Keratinocyte (primary cell): ENCODE results near the gene MCCD1. TPM values are rescaled to one million over a fixed set of nuclear protein-coding genes. Genes with fewer than 3 reads are reported as not detected.
A peak's percentile ranks its signal among the peaks of the same experiment; 100 is the strongest.

Experiments used
- DNase-seq: peaks from one replicate; pipeline ENCODE4 v3.0.0-alpha.2; 2011; ENCODE audit warnings: low read depth, missing footprints, low spot score
- FAIRE-seq: peaks from 2 replicates; lab custom pipeline; 2011; peaks lifted over from hg19 to GRCh38; lab: Jason Lieb, UNC
- H2AFZ ChIP-seq: 2 replicates; pipeline ENCODE4 v1.6.0; 2012; ENCODE audit warnings: low read length, control low read depth, inconsistent platforms; ENCODE audit not compliant: control insufficient read depth
- H3K27ac ChIP-seq: 2 replicates; pipeline ENCODE4 v1.5.1; 2011; ENCODE audit warnings: low read length; ENCODE audit not compliant: control insufficient read depth, insufficient read depth
- H3K27me3 ChIP-seq: 3 replicates; pipeline ENCODE4 v1.6.0; 2011; ENCODE audit warnings: low read length; ENCODE audit not compliant: control insufficient read depth, insufficient read depth; ENCODE audit errors: extremely low read depth
- H3K36me3 ChIP-seq, 2 experiments: 2 replicates in 1 of 2; 3 replicates in 1 of 2; pipeline ENCODE4 v1.5.1; 2011; ENCODE audit warnings: low read length in 2 of 2, mild to moderate bottlenecking in 1 of 2; ENCODE audit not compliant: control insufficient read depth in 2 of 2, insufficient read depth in 2 of 2; ENCODE audit errors: extremely low read depth in 1 of 2
- H3K4me1 ChIP-seq: 3 replicates; pipeline ENCODE4 v1.5.1; 2011; ENCODE audit warnings: low read length; ENCODE audit not compliant: control insufficient read depth, insufficient read depth; ENCODE audit errors: extremely low read depth
- H3K4me2 ChIP-seq: 3 replicates; pipeline ENCODE4 v1.6.0; 2011; ENCODE audit warnings: low read depth, low read length; ENCODE audit not compliant: control insufficient read depth, insufficient read depth; ENCODE audit errors: extremely low read depth
- H3K4me3 ChIP-seq, 3 experiments: fragments of 200-600 bp in 1 of 3; sonication (generic) in 1 of 3; 2 replicates in 2 of 3; 3 replicates in 1 of 3; pipeline ENCODE4 v1.5.1; 2011 to 2016; ENCODE audit warnings: low read length in 3 of 3, mild to moderate bottlenecking in 3 of 3, control low read depth in 2 of 3, inconsistent platforms in 1 of 3, low read depth in 1 of 3, mixed read lengths in 1 of 3, mixed run types in 1 of 3, moderate library complexity in 1 of 3; ENCODE audit not compliant: control insufficient read depth in 2 of 3, insufficient read depth in 2 of 3; ENCODE audit errors: extremely low read depth in 1 of 3
- H3K79me2 ChIP-seq: 2 replicates; pipeline ENCODE4 v1.6.0; 2012; ENCODE audit warnings: low read length; ENCODE audit not compliant: control insufficient read depth, insufficient read depth
- H3K9ac ChIP-seq: 3 replicates; pipeline ENCODE4 v1.6.0; 2011; ENCODE audit warnings: low read length; ENCODE audit not compliant: control insufficient read depth, insufficient read depth; ENCODE audit errors: extremely low read depth
- H3K9me1 ChIP-seq: 3 replicates; pipeline ENCODE4 v1.6.0; 2011; ENCODE audit warnings: low read length; ENCODE audit not compliant: control insufficient read depth, insufficient read depth; ENCODE audit errors: extremely low read depth
- H3K9me3 ChIP-seq: 2 replicates; pipeline ENCODE4 v1.5.1; 2012; ENCODE audit warnings: low read depth, low read length; ENCODE audit not compliant: control insufficient read depth
- H4K20me1 ChIP-seq: 3 replicates; pipeline ENCODE4 v1.6.0; 2011; ENCODE audit warnings: low read length; ENCODE audit not compliant: control insufficient read depth, insufficient read depth; ENCODE audit errors: extremely low read depth
- CTCF ChIP-seq, 3 experiments: IDR thresholded peaks in 1 of 3; conservative IDR thresholded peaks in 1 of 3; optimal IDR thresholded peaks in 1 of 3; 2 replicates in 2 of 3; 3 replicates in 1 of 3; pipeline versions ENCODE3 to v1.5.1; 2011; ENCODE audit warnings: low read length in 3 of 3, mild to moderate bottlenecking in 3 of 3, moderate library complexity in 2 of 3, control low read depth in 1 of 3, inconsistent platforms in 1 of 3; ENCODE audit not compliant: insufficient read depth in 2 of 3; ENCODE audit errors: extremely low read depth in 1 of 3
- EZH2 ChIP-seq: IDR thresholded peaks from one replicate; pipeline ENCODE4 v1.6.1; 2012; ENCODE audit warnings: inconsistent platforms, mild to moderate bottlenecking, low read length, moderate library complexity
- dilution Hi-C: fragments of 300-500 bp; cut with MboI; formaldehyde crosslinking; loops from one replicate; pipeline ENCODE4 v1.7.0; 2020; ENCODE audit warnings: low sequenced_read_pairs; ENCODE audit not compliant: extremely low pct_ligation_motif_present
- polyA plus RNA-seq, 5 experiments: library from polyadenylated mRNA; depleted of rRNA in 3 of 5; stranded (reverse) in 3 of 5; stranded (forward) in 1 of 5; unstranded in 1 of 5; fragments of >200 nt; gene quantifications; 1 replicate in 1 of 5; 2 replicates in 3 of 5; 3 replicates in 1 of 5; pipeline versions ENCODE4 v1.2.1 to v1.2.3, GENCODE V29; 2011 to 2012; ENCODE audit warnings: missing spikeins in 2 of 5, low read depth in 1 of 5, low replicate concordance in 1 of 5
- small RNA-seq, 3 experiments: library from RNA; depleted of rRNA; stranded (forward); fragments of <200 nt; gene quantifications; one replicate each; pipeline ENCODE3, GENCODE V24; 2012; ENCODE audit warnings: low read depth in 3 of 3, low replicate concordance in 1 of 3; ENCODE audit not compliant: insufficient read length in 3 of 3

MCCD1 gene
- polyA plus RNA-seq, 1 donor (not counting 4 experiments of a cell fraction or from before 2014, with no cell fraction given) = not detected

GRCh38 chr6:31579119-31579505 lies 50.4 kb downstream of the MCCD1 start:
- Histone ChIP-seq H3K9me1 (no peaks in the 10 kb centered on the region), H3K9ac (peak overlapping the region; percentile 5), H3K27me3 (no peaks in the 10 kb centered on the region), H3K27ac (peak overlapping the region; percentile 37), H3K79me2 (no peaks in the 10 kb centered on the region), H2AFZ (no peak overlapping the region), H3K4me2 (no peak overlapping the region), H3K4me3 (no peak overlapping the region), H3K36me3 (no peaks in the 10 kb centered on the region), H4K20me1 (no peaks in the 10 kb centered on the region), H3K9me3 (no peaks in the 10 kb centered on the region), H3K4me1 (peaks cover 23% of the 10 kb centered on the region)
- dilution Hi-C loops = no loop called here
- FAIRE-seq (no peak), DNase-seq (no peak)
- TF ChIP-seq CTCF (optimal IDR thresholded peaks at IDR 0.05 in 1 of 3, IDR thresholded peaks at IDR 0.05 in 1 of 3, conservative IDR thresholded peaks at IDR 0.05 in 1 of 3; ENCODE audit: extremely low read depth in 1 of 3, insufficient read depth in 2 of 3, low read length in 3 of 3) = no peak
- TF ChIP-seq EZH2 = no peak

Small RNAs within 50 kb of the gene (small RNA-seq; reads per million reads assigned to genes)
- gene AL663061.1 (0 reads per million in 3 experiments), gene RF00019 (0 reads per million in 3 experiments), gene SNORD117 (10.0 to 599 (median 576) reads per million in 3 experiments), gene SNORD84 (0 reads per million in 3 experiments)

Other genes starting within 250 kb of the MCCD1 start
- 265 to 656 TPM (median 312 TPM) in 3 replicates for gene HLA-B, start 171.8 kb upstream of the MCCD1 start, polyA plus RNA-seq
- 59.9 to 81.8 TPM (median 67.7 TPM) in 3 replicates for gene MICA, start 125.4 kb upstream of the MCCD1 start, polyA plus RNA-seq
- gene MICB, start 30.8 kb upstream of the MCCD1 start, polyA plus RNA-seq = 6.0 to 18.1 TPM (median 8.6 TPM) in 3 replicates
- gene DDX39B, start 13.0 kb downstream of the MCCD1 start, polyA plus RNA-seq = 270 to 540 TPM (median 314 TPM) in 3 replicates
- gene ATP6V1G2, start 17.6 kb downstream of the MCCD1 start, polyA plus RNA-seq = 0.46 to 1.3 TPM (median 0.94 TPM) in 3 replicates
- 4.8 to 8.9 TPM (median 7.2 TPM) in 3 replicates for gene NFKBIL1, start 18.6 kb downstream of the MCCD1 start, polyA plus RNA-seq
- 0.04 TPM in 1 of 3 replicates, not detected in the others for gene LTA, start 43.3 kb downstream of the MCCD1 start, polyA plus RNA-seq
- 0.54 to 2.3 TPM (median 0.88 TPM) in 3 replicates for gene TNF, start 46.6 kb downstream of the MCCD1 start, polyA plus RNA-seq
- gene LTB, start 53.5 kb downstream of the MCCD1 start, polyA plus RNA-seq = 0.09 TPM in 1 of 3 replicates, not detected in the others
- 0.18 TPM in 1 of 3 replicates, not detected in the others for gene LST1, start 57.3 kb downstream of the MCCD1 start, polyA plus RNA-seq
- gene NCR3, start 64.0 kb downstream of the MCCD1 start, polyA plus RNA-seq = not detected in 3 replicates
- not detected in 3 replicates for gene AIF1, start 86.3 kb downstream of the MCCD1 start, polyA plus RNA-seq
- gene PRRC2A, start 91.8 kb downstream of the MCCD1 start, polyA plus RNA-seq = 20.5 to 58.0 TPM (median 22.7 TPM) in 3 replicates
- gene BAG6, start 123.7 kb downstream of the MCCD1 start, polyA plus RNA-seq = 49.9 to 120 TPM (median 60.6 TPM) in 3 replicates
- 1.4 to 2.6 TPM (median 2.3 TPM) in 3 replicates for gene APOM, start 126.9 kb downstream of the MCCD1 start, polyA plus RNA-seq
- gene C6orf47, start 131.8 kb downstream of the MCCD1 start, polyA plus RNA-seq = 7.9 to 10.0 TPM (median 8.3 TPM) in 3 replicates
- 7.9 to 11.4 TPM (median 10.0 TPM) in 3 replicates for gene GPANK1, start 136.0 kb downstream of the MCCD1 start, polyA plus RNA-seq
- gene CSNK2B, start 137.1 kb downstream of the MCCD1 start, polyA plus RNA-seq = 41.9 to 108 TPM (median 43.7 TPM) in 3 replicates
- gene LY6G5B, start 141.0 kb downstream of the MCCD1 start, polyA plus RNA-seq = 3.6 to 5.2 TPM (median 4.1 TPM) in 3 replicates
- 0.58 to 0.95 TPM (median 0.61 TPM) in 3 replicates for gene LY6G5C, start 152.1 kb downstream of the MCCD1 start, polyA plus RNA-seq
- gene ABHD16A, start 174.4 kb downstream of the MCCD1 start, polyA plus RNA-seq = 20.9 to 28.2 TPM (median 21.8 TPM) in 3 replicates
- not detected in 3 replicates for gene LY6G6F, start 177.9 kb downstream of the MCCD1 start, polyA plus RNA-seq
- gene LY6G6D, start 186.4 kb downstream of the MCCD1 start, polyA plus RNA-seq = 0.22 to 0.33 TPM in 2 of 3 replicates, not detected in the other
- gene LY6G6C, start 192.8 kb downstream of the MCCD1 start, polyA plus RNA-seq = 2.3 to 3.1 TPM (median 2.4 TPM) in 3 replicates
- gene MPIG6B, start 194.4 kb downstream of the MCCD1 start, polyA plus RNA-seq = 0.06 to 0.21 TPM (median 0.10 TPM) in 3 replicates
- gene DDAH2, start 200.3 kb downstream of the MCCD1 start, polyA plus RNA-seq = 3.0 to 6.7 TPM (median 3.1 TPM) in 3 replicates
- gene CLIC1, start 207.6 kb downstream of the MCCD1 start, polyA plus RNA-seq = 759 to 873 TPM (median 832 TPM) in 3 replicates
- gene MSH5, start 211.0 kb downstream of the MCCD1 start, polyA plus RNA-seq = 9.4 to 14.8 TPM (median 11.4 TPM) in 3 replicates
- gene SAPCD1, start 233.7 kb downstream of the MCCD1 start, polyA plus RNA-seq = 1.1 to 2.1 TPM (median 1.7 TPM) in 3 replicates
- gene VWA7, start 248.4 kb downstream of the MCCD1 start, polyA plus RNA-seq = 0.32 to 0.47 TPM (median 0.33 TPM) in 3 replicates